GM21825 (cell line): ENCODE results near the gene RALGAPA1.
"Not testable (repeated sequence)": the region's sequence is repeated elsewhere in the genome, so short reads cannot be mapped to it uniquely, and the experiment has no call there.

ENCODE experiments used
- ATAC-seq: cut with Tn5 transposase; IDR thresholded peaks from one replicate; pipeline ENCODE4 v1.9.1; 2021; ENCODE audit warnings: mild to moderate bottlenecking, moderate library complexity; ENCODE audit not compliant: unreplicated experiment

RALGAPA1 gene

GRCh38 chr14:35704793-35705493, 104.2 kb downstream of the RALGAPA1 start:
- no peak for ATAC-seq

GRCh38 chr14:35701531-35701930, 107.6 kb downstream of the RALGAPA1 start:
- ATAC-seq = no peak

- no peak for ATAC-seq
Observed at GRCh38 chr14:35699791-35700444, 109.2 kb downstream of the RALGAPA1 start.

- no peak for ATAC-seq
Observed at GRCh38 chr14:35696575-35696974, 112.5 kb downstream of the RALGAPA1 start.

- no peak for ATAC-seq
Observed at GRCh38 chr14:35696119-35696518, 113.0 kb downstream of the RALGAPA1 start.

GRCh38 chr14:35695647-35696046, 113.4 kb downstream of the RALGAPA1 start:
- no peak for ATAC-seq

GRCh38 chr14:35695072-35695471, 114.0 kb downstream of the RALGAPA1 start:
- ATAC-seq = no peak

GRCh38 chr14:35689000-35689460, 120.1 kb downstream of the RALGAPA1 start:
- no peak for ATAC-seq

GRCh38 chr14:35688126-35688826, 120.8 kb downstream of the RALGAPA1 start:
- no peak for ATAC-seq

GRCh38 chr14:35687335-35687939, 121.7 kb downstream of the RALGAPA1 start:
- ATAC-seq = peak; percentile 58

- ATAC-seq = not testable (repeated sequence)
Observed at GRCh38 chr14:35683688-35684087, 125.4 kb downstream of the RALGAPA1 start.

GRCh38 chr14:35682802-35683201, 126.3 kb downstream of the RALGAPA1 start:
- no peak for ATAC-seq

- no peak for ATAC-seq
Observed at GRCh38 chr14:35678403-35679028, 130.6 kb downstream of the RALGAPA1 start.

GRCh38 chr14:35669782-35670181, 139.3 kb downstream of the RALGAPA1 start:
- no peak for ATAC-seq

- ATAC-seq = no peak
Observed at GRCh38 chr14:35666429-35667043, 142.6 kb downstream of the RALGAPA1 start.

- ATAC-seq = no peak
Observed at GRCh38 chr14:35661875-35662274, 147.2 kb downstream of the RALGAPA1 start.

GRCh38 chr14:35653045-35653444, 156.1 kb downstream of the RALGAPA1 start:
- ATAC-seq = no peak

GRCh38 chr14:35643513-35643912, 165.6 kb downstream of the RALGAPA1 start:
- ATAC-seq = no peak

- no peak for ATAC-seq
Observed at GRCh38 chr14:35637851-35638250, 171.2 kb downstream of the RALGAPA1 start.

GRCh38 chr14:35637269-35637668, 171.8 kb downstream of the RALGAPA1 start:
- ATAC-seq = no peak
